ENCODE data around the gene MTMR2. TPM values are rescaled to one million over a fixed set of nuclear protein-coding genes. Genes with fewer than 3 reads are reported as not detected.

MTMR2 gene
- total and polyA plus RNA-seq, 2 experiments from 2014 or later, result 26.6 to 52.6 TPM

GRCh38 chr11:95863486-95864140 is 60.3 kb downstream of the MTMR2 start:
- DNase-seq (ENCODE audit: low spot score) (no peak), ATAC-seq (no peak)
- H3K27ac ChIP-seq (ENCODE audit: low read depth), result no peak overlapping the region
- H3F3A ChIP-seq (replicated peaks; ENCODE audit: low read depth), result no peaks in the 10 kb centered on the region
- peaks cover 5% of the 10 kb centered on the region; the same call in 2 of the 3 replicates for H3K4me1 Mint-ChIP-seq
- no peaks in the 10 kb centered on the region for H3K79me2 ChIP-seq (replicated peaks; ENCODE audit: insufficient read depth)
- H3K4me3 Mint-ChIP-seq, result no peak overlapping the region
- no peaks in the 10 kb centered on the region for H3K9me3 Mint-ChIP-seq
- H3K4me3 ChIP-seq, result no peak overlapping the region
- no peaks in the 10 kb centered on the region; the same call in 1 of the 2 replicates for H4K20me1 ChIP-seq (replicated peaks; ENCODE audit: insufficient read depth)
- no peaks in the 10 kb centered on the region for H3K36me3 ChIP-seq (ENCODE audit: insufficient read depth)
- H3K27ac Mint-ChIP-seq, result no peak overlapping the region
- no peaks in the 10 kb centered on the region for H3K4me1 ChIP-seq (ENCODE audit: insufficient read depth)
- no peaks in the 10 kb centered on the region for H3K27me3 ChIP-seq (ENCODE audit: insufficient read depth)
- H3K27me3 Mint-ChIP-seq (ENCODE audit: insufficient read depth, low read depth, poor library complexity), result no peaks in the 10 kb centered on the region
- H3K36me3 Mint-ChIP-seq (ENCODE audit: low read depth), result peaks cover 10% of the 10 kb centered on the region
- no peak for TF ChIP-seq EZH2 (IDR thresholded peaks at IDR 0.05; ENCODE audit: low read depth, unreplicated experiment)
- TF ChIP-seq, protein P1, sequence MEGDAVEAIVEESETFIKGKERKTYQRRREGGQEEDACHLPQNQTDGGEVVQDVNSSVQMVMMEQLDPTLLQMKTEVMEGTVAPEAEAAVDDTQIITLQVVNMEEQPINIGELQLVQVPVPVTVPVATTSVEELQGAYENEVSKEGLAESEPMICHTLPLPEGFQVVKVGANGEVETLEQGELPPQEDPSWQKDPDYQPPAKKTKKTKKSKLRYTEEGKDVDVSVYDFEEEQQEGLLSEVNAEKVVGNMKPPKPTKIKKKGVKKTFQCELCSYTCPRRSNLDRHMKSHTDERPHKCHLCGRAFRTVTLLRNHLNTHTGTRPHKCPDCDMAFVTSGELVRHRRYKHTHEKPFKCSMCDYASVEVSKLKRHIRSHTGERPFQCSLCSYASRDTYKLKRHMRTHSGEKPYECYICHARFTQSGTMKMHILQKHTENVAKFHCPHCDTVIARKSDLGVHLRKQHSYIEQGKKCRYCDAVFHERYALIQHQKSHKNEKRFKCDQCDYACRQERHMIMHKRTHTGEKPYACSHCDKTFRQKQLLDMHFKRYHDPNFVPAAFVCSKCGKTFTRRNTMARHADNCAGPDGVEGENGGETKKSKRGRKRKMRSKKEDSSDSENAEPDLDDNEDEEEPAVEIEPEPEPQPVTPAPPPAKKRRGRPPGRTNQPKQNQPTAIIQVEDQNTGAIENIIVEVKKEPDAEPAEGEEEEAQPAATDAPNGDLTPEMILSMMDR (conservative IDR thresholded peaks at IDR 0.05; ENCODE audit: low read depth in 2 of 2), result no peak
- TF ChIP-seq EZH2phosphoT487 (IDR thresholded peaks at IDR 0.05; ENCODE audit: unreplicated experiment), result no peak
- TF ChIP-seq STAT1 (IDR thresholded peaks at IDR 0.05; ENCODE audit: unreplicated experiment), result no peak
- no peak for TF ChIP-seq ZNF114 (CRISPR knock-in tag; IDR thresholded peaks at IDR 0.05)
- no peak for TF ChIP-seq CREB1 (CRISPR knock-in tag; IDR thresholded peaks at IDR 0.05; ENCODE audit: low read depth)
- no peak for TF ChIP-seq ETS1 (IDR thresholded peaks at IDR 0.05)
- no peak for TF ChIP-seq POLR2AphosphoS5 (IDR thresholded peaks at IDR 0.05; ENCODE audit: low read depth)
- TF ChIP-seq, protein P2, sequence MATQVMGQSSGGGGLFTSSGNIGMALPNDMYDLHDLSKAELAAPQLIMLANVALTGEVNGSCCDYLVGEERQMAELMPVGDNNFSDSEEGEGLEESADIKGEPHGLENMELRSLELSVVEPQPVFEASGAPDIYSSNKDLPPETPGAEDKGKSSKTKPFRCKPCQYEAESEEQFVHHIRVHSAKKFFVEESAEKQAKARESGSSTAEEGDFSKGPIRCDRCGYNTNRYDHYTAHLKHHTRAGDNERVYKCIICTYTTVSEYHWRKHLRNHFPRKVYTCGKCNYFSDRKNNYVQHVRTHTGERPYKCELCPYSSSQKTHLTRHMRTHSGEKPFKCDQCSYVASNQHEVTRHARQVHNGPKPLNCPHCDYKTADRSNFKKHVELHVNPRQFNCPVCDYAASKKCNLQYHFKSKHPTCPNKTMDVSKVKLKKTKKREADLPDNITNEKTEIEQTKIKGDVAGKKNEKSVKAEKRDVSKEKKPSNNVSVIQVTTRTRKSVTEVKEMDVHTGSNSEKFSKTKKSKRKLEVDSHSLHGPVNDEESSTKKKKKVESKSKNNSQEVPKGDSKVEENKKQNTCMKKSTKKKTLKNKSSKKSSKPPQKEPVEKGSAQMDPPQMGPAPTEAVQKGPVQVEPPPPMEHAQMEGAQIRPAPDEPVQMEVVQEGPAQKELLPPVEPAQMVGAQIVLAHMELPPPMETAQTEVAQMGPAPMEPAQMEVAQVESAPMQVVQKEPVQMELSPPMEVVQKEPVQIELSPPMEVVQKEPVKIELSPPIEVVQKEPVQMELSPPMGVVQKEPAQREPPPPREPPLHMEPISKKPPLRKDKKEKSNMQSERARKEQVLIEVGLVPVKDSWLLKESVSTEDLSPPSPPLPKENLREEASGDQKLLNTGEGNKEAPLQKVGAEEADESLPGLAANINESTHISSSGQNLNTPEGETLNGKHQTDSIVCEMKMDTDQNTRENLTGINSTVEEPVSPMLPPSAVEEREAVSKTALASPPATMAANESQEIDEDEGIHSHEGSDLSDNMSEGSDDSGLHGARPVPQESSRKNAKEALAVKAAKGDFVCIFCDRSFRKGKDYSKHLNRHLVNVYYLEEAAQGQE (IDR thresholded peaks at IDR 0.05; ENCODE audit: unreplicated experiment), result no peak
- TF ChIP-seq NANOG (IDR thresholded peaks at IDR 0.05; ENCODE audit: borderline replicate concordance), result no peak
- TF ChIP-seq JUNB (IDR thresholded peaks at IDR 0.05; ENCODE audit: unreplicated experiment), result no peak
- TF ChIP-seq ZNF331 (CRISPR knock-in tag; IDR thresholded peaks at IDR 0.05; ENCODE audit: low read depth), result no peak
- TF ChIP-seq, protein P3, sequence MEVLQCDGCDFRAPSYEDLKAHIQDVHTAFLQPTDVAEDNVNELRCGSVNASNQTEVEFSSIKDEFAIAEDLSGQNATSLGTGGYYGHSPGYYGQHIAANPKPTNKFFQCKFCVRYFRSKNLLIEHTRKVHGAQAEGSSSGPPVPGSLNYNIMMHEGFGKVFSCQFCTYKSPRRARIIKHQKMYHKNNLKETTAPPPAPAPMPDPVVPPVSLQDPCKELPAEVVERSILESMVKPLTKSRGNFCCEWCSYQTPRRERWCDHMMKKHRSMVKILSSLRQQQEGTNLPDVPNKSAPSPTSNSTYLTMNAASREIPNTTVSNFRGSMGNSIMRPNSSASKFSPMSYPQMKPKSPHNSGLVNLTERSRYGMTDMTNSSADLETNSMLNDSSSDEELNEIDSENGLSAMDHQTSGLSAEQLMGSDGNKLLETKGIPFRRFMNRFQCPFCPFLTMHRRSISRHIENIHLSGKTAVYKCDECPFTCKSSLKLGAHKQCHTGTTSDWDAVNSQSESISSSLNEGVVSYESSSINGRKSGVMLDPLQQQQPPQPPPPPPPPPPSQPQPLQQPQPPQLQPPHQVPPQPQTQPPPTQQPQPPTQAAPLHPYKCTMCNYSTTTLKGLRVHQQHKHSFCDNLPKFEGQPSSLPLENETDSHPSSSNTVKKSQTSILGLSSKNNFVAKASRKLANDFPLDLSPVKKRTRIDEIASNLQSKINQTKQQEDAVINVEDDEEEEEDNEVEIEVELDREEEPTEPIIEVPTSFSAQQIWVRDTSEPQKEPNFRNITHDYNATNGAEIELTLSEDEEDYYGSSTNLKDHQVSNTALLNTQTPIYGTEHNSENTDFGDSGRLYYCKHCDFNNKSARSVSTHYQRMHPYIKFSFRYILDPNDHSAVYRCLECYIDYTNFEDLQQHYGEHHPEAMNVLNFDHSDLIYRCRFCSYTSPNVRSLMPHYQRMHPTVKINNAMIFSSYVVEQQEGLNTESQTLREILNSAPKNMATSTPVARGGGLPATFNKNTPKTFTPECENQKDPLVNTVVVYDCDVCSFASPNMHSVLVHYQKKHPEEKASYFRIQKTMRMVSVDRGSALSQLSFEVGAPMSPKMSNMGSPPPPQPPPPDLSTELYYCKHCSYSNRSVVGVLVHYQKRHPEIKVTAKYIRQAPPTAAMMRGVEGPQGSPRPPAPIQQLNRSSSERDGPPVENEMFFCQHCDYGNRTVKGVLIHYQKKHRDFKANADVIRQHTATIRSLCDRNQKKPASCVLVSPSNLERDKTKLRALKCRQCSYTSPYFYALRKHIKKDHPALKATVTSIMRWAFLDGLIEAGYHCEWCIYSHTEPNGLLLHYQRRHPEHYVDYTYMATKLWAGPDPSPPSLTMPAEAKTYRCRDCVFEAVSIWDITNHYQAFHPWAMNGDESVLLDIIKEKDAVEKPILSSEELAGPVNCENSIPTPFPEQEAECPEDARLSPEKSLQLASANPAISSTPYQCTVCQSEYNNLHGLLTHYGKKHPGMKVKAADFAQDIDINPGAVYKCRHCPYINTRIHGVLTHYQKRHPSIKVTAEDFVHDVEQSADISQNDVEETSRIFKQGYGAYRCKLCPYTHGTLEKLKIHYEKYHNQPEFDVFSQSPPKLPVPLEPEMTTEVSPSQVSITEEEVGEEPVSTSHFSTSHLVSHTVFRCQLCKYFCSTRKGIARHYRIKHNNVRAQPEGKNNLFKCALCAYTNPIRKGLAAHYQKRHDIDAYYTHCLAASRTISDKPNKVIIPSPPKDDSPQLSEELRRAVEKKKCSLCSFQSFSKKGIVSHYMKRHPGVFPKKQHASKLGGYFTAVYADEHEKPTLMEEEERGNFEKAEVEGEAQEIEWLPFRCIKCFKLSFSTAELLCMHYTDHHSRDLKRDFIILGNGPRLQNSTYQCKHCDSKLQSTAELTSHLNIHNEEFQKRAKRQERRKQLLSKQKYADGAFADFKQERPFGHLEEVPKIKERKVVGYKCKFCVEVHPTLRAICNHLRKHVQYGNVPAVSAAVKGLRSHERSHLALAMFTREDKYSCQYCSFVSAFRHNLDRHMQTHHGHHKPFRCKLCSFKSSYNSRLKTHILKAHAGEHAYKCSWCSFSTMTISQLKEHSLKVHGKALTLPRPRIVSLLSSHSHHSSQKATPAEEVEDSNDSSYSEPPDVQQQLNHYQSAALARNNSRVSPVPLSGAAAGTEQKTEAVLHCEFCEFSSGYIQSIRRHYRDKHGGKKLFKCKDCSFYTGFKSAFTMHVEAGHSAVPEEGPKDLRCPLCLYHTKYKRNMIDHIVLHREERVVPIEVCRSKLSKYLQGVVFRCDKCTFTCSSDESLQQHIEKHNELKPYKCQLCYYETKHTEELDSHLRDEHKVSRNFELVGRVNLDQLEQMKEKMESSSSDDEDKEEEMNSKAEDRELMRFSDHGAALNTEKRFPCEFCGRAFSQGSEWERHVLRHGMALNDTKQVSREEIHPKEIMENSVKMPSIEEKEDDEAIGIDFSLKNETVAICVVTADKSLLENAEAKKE (CRISPR knock-in tag; IDR thresholded peaks at IDR 0.05), result no peak
- H3K4me2 ChIP-seq, result no peak overlapping the region
- no peak overlapping the region for H2AFZ ChIP-seq
- no peaks in the 10 kb centered on the region for H3K9me2 ChIP-seq (ENCODE audit: insufficient read depth)

Data from GM23338 (cell line).